SJSA1 (cell line): ENCODE results near the gene KIF26A. TPM values are rescaled to one million over a fixed set of nuclear protein-coding genes. Genes with fewer than 3 reads are reported as not detected.

Experiments
- DNase-seq, 2 experiments: peaks; one replicate each; pipeline ENCODE4 v3.0.0-alpha.2; 2015 to 2020; ENCODE audit warnings: low spot score in 2 of 2, low read depth in 1 of 2
- H3K27ac ChIP-seq: fragments of 250-450 bp; sonication (Bioruptor Pico); 2 replicates; pipeline ENCODE4 v1.5.1; 2020; ENCODE audit warnings: mild to moderate bottlenecking, moderate library complexity
- H3K27me3 ChIP-seq: fragments of 250-450 bp; sonication (Bioruptor Pico); replicated peaks from 2 replicates; pipeline ENCODE4 v1.5.1; 2020; ENCODE audit warnings: mild to moderate bottlenecking, moderate library complexity
- H3K36me3 ChIP-seq: fragments of 250-450 bp; sonication (Bioruptor Pico); 2 replicates; pipeline ENCODE4 v1.5.1; 2020; ENCODE audit warnings: mild to moderate bottlenecking
- H3K4me1 ChIP-seq: fragments of 250-450 bp; sonication (Bioruptor Pico); replicated peaks from 2 replicates; pipeline ENCODE4 v1.6.1; 2021; ENCODE audit warnings: mild to moderate bottlenecking
- H3K4me3 ChIP-seq: fragments of 250-450 bp; sonication (Bioruptor Pico); 2 replicates; pipeline ENCODE4 v1.5.1; 2020; ENCODE audit warnings: mild to moderate bottlenecking
- H3K9me3 ChIP-seq: fragments of 250-450 bp; sonication (Bioruptor Pico); replicated peaks from 2 replicates; pipeline ENCODE4 v1.5.1; 2020; ENCODE audit warnings: mild to moderate bottlenecking
- total RNA-seq: library from RNA; depleted of rRNA; stranded (reverse); fragments of >200 nt; shearing (Covaris generic); gene quantifications from 2 replicates; pipeline ENCODE4 v1.2.3, GENCODE V29; 2014

The KIF26A gene
- total RNA-seq, 1 experiment from 2014 or later = 0.05 TPM

DNA sequence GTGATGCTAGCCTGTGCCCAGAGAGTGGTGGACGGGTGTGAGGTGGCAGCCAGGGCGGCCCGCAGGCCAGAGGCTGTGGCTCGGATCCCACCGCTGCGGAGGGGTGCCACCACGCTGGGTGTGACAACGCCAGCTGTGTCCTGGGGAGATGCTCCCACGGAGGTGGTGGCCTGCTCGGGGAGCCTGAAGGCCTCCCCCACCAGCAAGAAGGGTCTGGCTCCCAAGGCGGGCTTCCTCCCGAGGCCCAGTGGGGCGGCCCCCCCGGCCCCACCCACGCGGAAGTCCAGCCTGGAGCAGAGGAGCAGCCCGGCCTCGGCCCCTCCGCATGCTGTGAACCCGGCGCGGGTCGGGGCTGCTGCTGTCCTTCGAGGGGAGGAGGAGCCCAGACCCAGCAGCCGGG is 38.2 kb downstream of the KIF26A start:
- Histone ChIP-seq H3K36me3 (no peaks in the 10 kb centered on the region), H3K4me3 (no peak overlapping the region), H3K27me3 (no peaks in the 10 kb centered on the region), H3K4me1 (no peaks in the 10 kb centered on the region), H3K9me3 (no peaks in the 10 kb centered on the region), H3K27ac (no peak overlapping the region)
- no peak for DNase-seq

DNA sequence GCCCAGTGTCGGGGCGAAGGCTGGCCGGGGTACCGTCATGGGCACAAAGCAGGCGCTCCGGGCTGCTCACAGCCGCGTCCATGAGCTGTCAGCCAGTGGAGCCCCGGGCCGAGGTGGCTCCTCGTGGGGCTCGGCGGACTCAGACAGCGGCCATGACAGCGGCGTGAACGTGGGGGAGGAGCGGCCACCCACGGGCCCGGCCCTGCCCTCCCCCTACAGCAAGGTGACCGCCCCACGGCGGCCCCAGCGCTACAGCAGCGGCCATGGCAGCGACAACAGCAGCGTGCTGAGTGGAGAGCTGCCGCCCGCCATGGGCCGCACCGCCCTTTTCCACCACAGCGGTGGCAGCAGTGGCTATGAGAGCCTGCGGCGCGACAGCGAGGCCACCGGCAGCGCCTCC is 39.0 kb downstream of the KIF26A start:
- H3K27ac ChIP-seq = no peak overlapping the region
- H3K27me3 ChIP-seq = no peaks in the 10 kb centered on the region
- H3K36me3 ChIP-seq = no peaks in the 10 kb centered on the region
- H3K4me3 ChIP-seq = no peak overlapping the region
- no peaks in the 10 kb centered on the region for H3K4me1 ChIP-seq
- no peaks in the 10 kb centered on the region for H3K9me3 ChIP-seq
- no peak for DNase-seq

DNA sequence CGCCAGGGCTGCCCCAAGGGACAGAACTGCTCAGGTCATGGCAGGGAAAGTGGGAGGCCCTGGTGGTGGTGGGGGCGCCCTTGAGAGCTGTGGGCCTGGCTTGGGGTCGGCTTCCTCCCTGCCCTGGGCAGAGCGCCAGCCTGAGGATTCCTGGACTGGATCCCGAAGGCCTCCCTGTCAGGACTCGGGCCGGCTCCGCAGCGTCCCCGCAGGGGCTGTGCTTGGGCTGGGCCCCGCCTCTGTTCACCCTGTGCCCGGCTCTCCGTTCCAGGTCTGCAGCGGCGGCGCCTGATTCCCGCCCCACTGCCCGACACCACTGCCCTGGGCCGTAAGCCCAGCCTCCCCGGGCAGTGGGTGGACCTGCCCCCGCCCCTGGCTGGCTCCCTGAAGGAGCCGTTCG is 39.9 kb downstream of the KIF26A start:
- Histone ChIP-seq H3K36me3 (no peaks in the 10 kb centered on the region), H3K4me1 (no peaks in the 10 kb centered on the region), H3K27ac (no peak overlapping the region), H3K9me3 (no peaks in the 10 kb centered on the region), H3K27me3 (no peaks in the 10 kb centered on the region), H3K4me3 (no peak overlapping the region)
- no peak for DNase-seq

DNA sequence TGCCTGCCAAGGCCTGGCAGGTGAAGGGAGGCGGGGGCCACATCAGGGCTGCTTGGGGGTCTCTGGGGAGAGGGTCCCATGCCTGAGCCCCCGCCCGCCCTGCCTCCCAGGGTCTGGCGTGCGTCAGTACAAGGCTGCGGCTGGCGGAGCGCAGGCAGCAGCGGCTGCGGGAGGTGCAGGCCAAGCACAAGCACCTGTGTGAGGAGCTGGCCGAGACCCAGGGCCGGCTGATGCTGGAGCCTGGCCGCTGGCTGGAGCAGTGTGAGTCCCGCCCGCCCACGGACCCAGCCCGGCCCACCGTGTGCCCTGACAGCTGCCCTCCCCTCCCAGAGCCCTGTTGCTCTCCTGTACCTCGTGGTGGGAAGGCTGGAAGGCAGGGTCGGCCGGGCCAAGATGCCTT is 40.7 kb downstream of the KIF26A start:
- H3K4me1 ChIP-seq = no peaks in the 10 kb centered on the region
- H3K27me3 ChIP-seq = no peaks in the 10 kb centered on the region
- no peaks in the 10 kb centered on the region for H3K9me3 ChIP-seq
- H3K4me3 ChIP-seq = no peak overlapping the region
- H3K27ac ChIP-seq = no peak overlapping the region
- DNase-seq = no peak
- H3K36me3 ChIP-seq = no peaks in the 10 kb centered on the region

DNA sequence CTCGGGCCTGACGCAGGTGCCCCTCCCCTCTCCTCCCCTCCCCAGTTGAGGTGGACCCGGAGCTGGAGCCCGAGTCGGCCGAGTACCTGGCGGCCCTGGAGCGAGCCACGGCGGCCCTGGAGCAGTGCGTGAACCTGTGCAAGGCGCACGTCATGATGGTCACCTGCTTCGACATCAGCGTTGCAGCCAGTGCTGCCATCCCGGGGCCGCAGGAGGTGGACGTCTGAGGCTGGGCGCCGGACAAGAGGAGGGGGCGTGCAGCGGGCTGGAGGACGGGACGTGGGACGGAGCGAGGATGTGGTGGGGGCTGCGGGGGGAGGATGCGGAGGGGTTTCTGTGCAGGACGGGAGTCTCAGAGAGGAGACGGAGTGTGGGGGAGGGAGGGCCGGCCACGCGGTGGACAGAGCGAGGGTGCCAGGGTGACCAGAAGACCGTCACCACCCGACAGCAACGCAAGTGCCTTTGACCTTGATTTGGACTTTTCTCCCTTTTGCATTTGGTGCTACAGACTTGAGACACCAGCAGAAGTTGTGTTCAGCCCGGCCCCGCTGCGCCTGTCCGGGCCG is 41.3 kb downstream of the KIF26A start:
- Histone ChIP-seq H3K4me1 (no peaks in the 10 kb centered on the region), H3K27me3 (no peaks in the 10 kb centered on the region), H3K9me3 (no peaks in the 10 kb centered on the region), H3K4me3 (no peak overlapping the region), H3K36me3 (no peaks in the 10 kb centered on the region), H3K27ac (no peak overlapping the region)
- DNase-seq = no peak

DNA sequence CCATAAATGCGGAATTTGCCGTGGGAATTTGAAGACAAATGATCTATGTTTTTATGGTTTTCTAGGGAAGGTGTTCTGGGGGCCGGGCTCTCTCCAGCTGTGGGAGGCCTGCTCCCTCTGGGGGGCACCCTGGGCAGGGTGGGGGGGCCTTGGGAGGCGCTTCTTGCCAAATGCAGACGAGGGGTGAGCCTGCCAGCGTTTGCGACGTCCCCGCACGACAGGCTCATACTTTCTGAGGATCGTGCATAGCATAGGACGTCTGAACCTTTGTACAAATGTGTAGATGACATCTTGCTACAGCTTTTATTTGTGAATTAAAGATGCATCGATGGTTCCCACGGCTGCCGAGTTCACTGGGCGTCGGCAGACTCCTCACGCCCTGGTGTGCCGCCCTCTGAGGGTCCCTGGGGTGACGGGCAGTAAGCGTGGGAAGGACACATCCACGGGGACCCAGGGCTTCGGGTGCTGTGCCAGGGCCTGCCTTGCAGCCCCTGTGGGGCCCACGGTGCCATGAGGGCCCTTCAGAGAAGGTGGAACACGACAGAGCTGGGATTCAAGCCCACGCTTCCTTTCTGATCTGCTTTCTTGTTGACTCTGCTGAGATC is 42.3 kb downstream of the KIF26A start:
- Histone ChIP-seq H3K36me3 (no peaks in the 10 kb centered on the region), H3K4me1 (no peaks in the 10 kb centered on the region), H3K9me3 (no peaks in the 10 kb centered on the region), H3K27me3 (no peaks in the 10 kb centered on the region), H3K27ac (no peak overlapping the region), H3K4me3 (no peak overlapping the region)
- DNase-seq = no peak

DNA sequence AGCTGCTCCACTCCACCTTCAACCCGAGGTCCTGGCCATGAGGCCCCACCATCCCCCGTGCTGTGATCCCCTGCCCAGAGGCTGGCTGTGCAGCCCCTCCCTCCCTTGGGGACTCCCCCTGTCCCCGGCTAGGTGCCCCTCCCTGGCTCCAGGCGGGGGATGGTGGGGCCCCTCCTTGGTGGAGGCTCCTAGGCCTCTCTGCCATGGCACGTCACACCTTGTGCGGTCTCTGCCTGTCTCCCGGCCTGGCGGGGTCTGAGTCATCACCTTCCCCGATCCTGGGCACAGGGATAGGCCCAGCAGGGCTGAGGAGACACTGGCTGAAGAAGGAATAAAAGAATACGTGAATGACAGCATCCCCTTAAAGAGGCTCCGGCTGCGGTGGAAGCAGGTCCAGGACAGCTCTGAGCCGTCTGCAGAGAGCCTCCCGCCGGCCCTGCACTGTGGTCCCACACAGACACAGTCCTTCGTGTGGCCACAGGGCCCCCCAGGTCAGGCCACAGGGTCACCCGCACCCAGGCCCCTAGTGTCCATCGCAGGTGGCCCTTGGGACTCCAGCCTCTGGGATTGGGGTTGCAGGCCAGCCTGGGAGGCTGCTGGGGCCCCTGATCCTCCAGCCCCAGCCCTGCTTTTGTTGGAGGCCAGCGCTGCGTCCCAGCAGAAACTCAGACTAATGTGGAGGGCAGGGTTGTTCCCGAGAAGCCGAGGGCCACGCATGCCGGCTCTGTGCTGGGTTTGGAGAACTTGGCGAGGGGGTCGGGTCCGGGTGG is 43.6 kb downstream of the KIF26A start:
- Histone ChIP-seq H3K27me3 (peaks cover 5% of the 10 kb centered on the region), H3K9me3 (no peaks in the 10 kb centered on the region), H3K4me1 (no peaks in the 10 kb centered on the region), H3K36me3 (no peaks in the 10 kb centered on the region), H3K4me3 (no peak overlapping the region), H3K27ac (no peak overlapping the region)
- DNase-seq = no peak

DNA sequence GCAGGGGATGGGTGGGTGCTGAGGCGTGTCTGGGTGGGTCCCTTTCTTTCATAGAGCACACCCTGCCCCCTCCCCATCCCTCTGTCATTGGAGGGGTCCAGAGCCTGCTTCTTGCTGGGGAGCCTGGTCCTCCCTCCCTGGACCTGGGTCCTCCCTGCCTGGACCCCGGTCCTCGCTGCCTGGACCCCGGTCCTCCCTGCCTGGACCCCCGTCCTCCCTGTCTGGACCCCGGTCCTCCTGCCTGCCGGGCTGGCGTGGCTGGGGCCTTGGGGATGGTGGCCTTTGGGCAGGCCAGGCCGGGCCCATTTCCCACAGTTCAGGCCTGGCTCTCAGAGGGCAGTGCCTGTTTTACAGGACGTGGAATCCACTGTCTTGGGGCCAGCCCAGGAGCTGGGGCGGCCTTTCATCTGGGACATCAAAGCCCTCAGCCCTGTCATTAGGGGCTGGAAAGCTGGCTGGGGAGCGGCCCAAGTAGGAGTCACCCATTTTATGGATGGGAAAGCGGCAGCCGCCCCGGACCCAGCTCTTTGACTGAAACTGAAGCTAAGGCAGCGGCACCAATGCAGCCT is 44.6 kb downstream of the KIF26A start:
- H3K27me3 ChIP-seq = peaks cover 5% of the 10 kb centered on the region
- H3K9me3 ChIP-seq = no peaks in the 10 kb centered on the region
- no peak overlapping the region for H3K4me3 ChIP-seq
- H3K4me1 ChIP-seq = no peaks in the 10 kb centered on the region
- no peak overlapping the region for H3K27ac ChIP-seq
- no peak for DNase-seq
- no peaks in the 10 kb centered on the region for H3K36me3 ChIP-seq

DNA sequence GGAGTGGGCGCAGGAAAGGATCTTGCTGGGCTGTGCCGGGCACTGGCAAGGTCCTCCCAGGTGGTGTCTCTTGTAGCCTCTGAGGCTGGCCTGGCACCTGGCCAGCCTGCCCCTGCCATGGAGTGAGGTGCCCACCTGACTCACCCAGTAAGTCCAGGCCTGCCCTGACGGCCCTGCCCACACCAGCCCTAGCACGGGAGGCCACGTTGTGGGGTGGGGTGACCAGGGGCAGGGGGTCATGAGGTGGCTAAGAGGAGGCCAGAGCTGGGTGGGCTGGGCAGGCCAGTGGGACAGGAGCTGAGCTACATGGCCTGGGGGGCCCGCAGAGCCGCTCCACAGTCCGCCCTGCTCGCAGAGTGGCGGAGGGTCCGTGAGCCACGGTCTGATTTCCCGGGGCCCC is 45.4 kb downstream of the KIF26A start:
- Histone ChIP-seq H3K4me1 (no peaks in the 10 kb centered on the region), H3K4me3 (no peak overlapping the region), H3K27me3 (peaks cover 5% of the 10 kb centered on the region), H3K9me3 (no peaks in the 10 kb centered on the region), H3K36me3 (no peaks in the 10 kb centered on the region), H3K27ac (no peak overlapping the region)
- no peak for DNase-seq

DNA sequence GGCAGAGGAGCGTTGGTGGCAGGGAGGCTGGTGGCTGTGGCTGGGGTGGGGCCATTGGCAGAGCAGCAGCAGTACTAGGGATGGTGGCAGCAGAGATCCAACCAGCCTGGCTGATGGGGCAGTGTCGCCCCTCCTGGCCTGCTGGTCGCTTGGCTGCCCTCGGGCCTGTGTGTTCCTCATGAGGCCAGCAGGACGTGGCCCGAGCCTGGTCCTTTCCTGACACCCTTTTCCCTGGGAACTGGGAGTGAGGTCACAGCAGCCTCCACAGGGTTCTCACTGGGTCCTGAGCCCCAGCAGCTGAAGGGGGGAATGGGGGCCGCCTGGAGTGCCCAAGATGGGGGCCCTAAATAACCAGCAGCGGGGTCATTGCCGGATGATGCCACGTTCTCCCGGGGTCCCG is 46.1 kb downstream of the KIF26A start:
- Histone ChIP-seq H3K4me1 (no peaks in the 10 kb centered on the region), H3K36me3 (no peaks in the 10 kb centered on the region), H3K27me3 (peaks cover 5% of the 10 kb centered on the region), H3K4me3 (no peak overlapping the region), H3K9me3 (no peaks in the 10 kb centered on the region), H3K27ac (no peak overlapping the region)
- DNase-seq = no peak

DNA sequence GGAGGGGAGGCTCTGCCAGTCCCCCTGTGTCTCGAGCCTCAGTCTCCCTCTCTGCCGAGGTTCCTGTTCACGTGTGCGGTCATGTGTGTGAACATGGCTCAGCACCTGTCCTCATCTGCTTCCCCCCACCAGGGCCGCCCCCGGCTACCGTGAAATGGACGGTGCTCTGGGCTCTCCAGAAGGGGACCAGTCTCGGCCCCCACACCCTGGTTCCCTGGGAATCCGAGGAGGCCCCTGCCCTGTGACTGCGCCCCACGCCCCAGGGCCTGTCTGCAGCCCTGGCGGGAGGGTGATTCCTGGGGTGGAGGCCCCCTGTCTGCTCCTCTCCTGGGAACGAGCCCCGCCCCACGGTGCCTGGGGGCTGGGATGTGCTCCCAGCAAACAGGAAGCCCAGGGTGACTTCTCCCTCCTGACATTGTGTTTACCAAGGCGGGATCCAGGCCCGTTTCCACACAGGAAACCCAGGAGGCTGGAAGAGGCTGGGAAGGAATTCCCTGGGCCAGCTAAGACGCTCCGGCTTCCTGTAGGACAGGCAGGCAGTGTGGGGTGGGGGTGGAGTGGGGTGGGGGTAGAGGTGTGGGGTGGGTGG is 46.6 kb downstream of the KIF26A start:
- Histone ChIP-seq H3K4me1 (no peaks in the 10 kb centered on the region), H3K36me3 (no peaks in the 10 kb centered on the region), H3K9me3 (no peaks in the 10 kb centered on the region), H3K4me3 (no peak overlapping the region), H3K27ac (no peak overlapping the region), H3K27me3 (peaks cover 5% of the 10 kb centered on the region)
- no peak for DNase-seq

DNA sequence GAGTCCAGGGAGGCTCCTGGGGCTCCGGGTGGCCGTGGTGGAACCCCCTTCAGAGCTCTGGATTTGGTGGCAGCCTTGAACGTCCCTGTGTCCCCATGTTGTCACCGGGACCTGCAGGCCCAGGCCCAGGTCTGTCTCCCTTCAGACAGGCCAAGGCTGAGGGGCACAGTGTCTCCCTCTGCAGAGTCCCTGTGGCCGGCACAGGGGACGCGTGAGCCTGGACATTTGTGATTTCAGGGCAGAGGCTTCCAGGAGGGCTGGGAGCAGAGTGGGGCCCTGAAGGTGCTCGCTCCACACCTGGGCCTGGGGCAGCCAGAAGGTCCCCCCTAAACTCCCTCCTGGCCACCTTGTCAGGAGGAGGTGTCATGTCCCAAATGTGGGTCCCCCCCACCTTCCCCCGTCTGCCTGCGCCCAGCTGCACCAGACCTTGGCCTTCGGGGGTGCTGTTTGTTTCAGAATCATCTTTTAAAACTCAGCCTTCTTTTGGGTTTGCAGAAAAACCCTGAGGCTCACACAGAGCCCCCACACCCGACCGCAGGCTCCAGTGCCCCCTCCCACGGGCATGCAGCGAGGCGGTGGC is 47.6 kb downstream of the KIF26A start:
- Histone ChIP-seq H3K4me1 (no peaks in the 10 kb centered on the region), H3K4me3 (no peak overlapping the region), H3K27me3 (peaks cover 5% of the 10 kb centered on the region), H3K9me3 (no peaks in the 10 kb centered on the region), H3K36me3 (no peaks in the 10 kb centered on the region), H3K27ac (no peak overlapping the region)
- no peak for DNase-seq

DNA sequence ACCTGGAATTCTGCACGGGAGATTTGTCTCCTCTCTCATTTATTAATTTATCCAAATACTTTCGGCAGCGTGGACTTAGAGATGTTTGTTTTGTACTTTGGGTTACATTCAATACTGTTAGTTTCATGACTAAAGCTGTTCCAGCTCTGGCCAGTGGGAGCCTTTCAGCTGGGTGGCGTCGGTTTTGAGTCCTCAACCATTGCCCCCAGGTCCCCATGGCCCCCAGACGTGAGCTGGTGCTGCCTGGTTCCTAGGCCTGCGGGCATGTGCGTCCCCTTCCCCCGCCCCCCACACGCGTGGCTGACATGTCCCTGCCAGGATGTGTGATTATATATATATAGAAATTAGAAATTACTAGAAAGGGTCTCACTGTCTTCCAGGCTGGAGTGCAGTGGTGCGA is 48.2 kb downstream of the KIF26A start:
- no peak for DNase-seq
- no peak overlapping the region for H3K4me3 ChIP-seq
- H3K27ac ChIP-seq = no peak overlapping the region
- H3K4me1 ChIP-seq = no peaks in the 10 kb centered on the region
- H3K27me3 ChIP-seq = peaks cover 6% of the 10 kb centered on the region
- no peaks in the 10 kb centered on the region for H3K36me3 ChIP-seq
- no peaks in the 10 kb centered on the region for H3K9me3 ChIP-seq
